ENCODE results near the gene TRPM5. TPM values are rescaled to one million over a fixed set of nuclear protein-coding genes. Genes with fewer than 3 reads are reported as not detected.

The TRPM5 gene
- total RNA-seq, 2 donors from 2014 or later: 0.07 TPM; not detected in 1

Other genes starting within 250 kb of the TRPM5 start
- 1 to 10 TPM in 1 of 2 donors, under 1 TPM in 1; 0.38 to 1.7 TPM for gene ASCL2, start 173.9 kb downstream of the TRPM5 start, total RNA-seq
- gene C11orf21, start 142.6 kb downstream of the TRPM5 start, total RNA-seq: 10 to 100 TPM; 13.6 to 16.6 TPM
- gene TSPAN32, start 142.5 kb downstream of the TRPM5 start, total RNA-seq: 10 to 100 TPM in 1 of 2 donors, 1 to 10 TPM in 1; 8.6 to 10.2 TPM
- gene CD81, start 67.2 kb downstream of the TRPM5 start, total RNA-seq: 100 to 1,000 TPM; 116 to 122 TPM
- 10 to 100 TPM; 50.6 to 52.2 TPM for gene TSSC4, start 43.8 kb downstream of the TRPM5 start, total RNA-seq
- 10 to 100 TPM; 11.4 TPM for gene KCNQ1, start 494 bp upstream of the TRPM5 start, total RNA-seq

Measured in activated T-cell treated with anti-CD3 and anti-CD28 coated beads, Interleukin-2, amount 50 U/mL, for 72 hours (primary cell).